ENCODE measurements around the gene TSPAN18.
A peak's percentile ranks its signal among the peaks of the same experiment; 100 is the strongest.

TSPAN18 gene

DNA sequence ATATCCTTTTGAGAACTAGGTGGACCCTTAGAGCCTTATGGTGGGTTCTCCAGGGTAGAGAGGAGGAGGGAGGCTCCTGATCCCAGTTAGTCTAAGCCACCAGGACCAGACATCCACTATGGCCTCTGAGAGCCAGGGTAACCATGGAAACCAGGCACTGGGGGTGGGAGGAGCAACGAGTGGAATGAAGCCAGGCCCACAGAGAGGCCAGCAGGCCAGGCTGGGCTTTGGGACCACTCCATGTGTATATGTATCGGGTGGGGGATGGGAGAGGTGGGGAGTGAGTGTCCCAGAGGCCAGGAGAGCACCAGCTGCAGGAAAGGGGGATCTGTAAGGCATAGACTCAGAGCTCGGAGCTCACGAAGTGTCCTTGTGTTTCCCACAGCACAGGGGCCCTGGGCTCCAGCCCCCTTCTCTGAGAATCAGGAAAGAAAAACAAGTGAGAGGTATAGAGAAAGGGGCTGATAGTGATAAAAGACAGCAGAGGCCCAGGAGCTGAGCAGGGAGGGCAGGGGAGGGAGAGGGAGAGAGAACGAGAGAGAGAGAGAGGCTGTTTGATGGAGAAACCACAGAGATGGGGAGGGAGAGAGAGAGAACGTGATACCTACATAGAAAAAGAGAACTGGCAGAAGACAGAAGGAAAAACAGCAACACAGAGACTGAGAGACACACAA lies 15.5 kb upstream of the TSPAN18 start:
- Histone ChIP-seq H3K23ac (ENCODE audit: low read length in 2 of 2) (no peak overlapping the region), H3K27me3 (ENCODE audit: control insufficient read depth in 1 of 2, insufficient read depth in 1 of 2, low read length in 2 of 2) (peaks cover 79 to 92% of the 10 kb centered on the region in 2 experiments), H3K4me1 (ENCODE audit: control insufficient read depth, insufficient read depth, low read depth, low read length) (no peaks in the 10 kb centered on the region), H3K4me3 (ENCODE audit: insufficient read depth in 1 of 2, low read depth in 1 of 2, low read length in 2 of 2) (no peak overlapping the region), H3K9ac (ENCODE audit: low read length) (no peak overlapping the region), H4K8ac (ENCODE audit: low read length) (no peak overlapping the region), H3K4me2 (ENCODE audit: low read length, poor library complexity, severe bottlenecking) (no peak overlapping the region), H2BK5ac (ENCODE audit: low read depth, low read length, poor library complexity, severe bottlenecking) (no peak overlapping the region), H3K36me3 (ENCODE audit: control insufficient read depth in 1 of 2, insufficient read depth in 2 of 2, low read depth in 1 of 2, low read length in 2 of 2) (no peaks in the 10 kb centered on the region), H4K91ac (ENCODE audit: low read length) (no peak overlapping the region), H2BK12ac (ENCODE audit: low read length in 2 of 2) (peak overlapping the region in 1 of 2 experiments; percentile 5), H2BK15ac (ENCODE audit: low read depth, poor library complexity, severe bottlenecking) (no peak overlapping the region), H3K18ac (ENCODE audit: low read depth in 1 of 2, low read length in 2 of 2) (no peak overlapping the region), H3K79me1 (replicated peaks; ENCODE audit: low read length, poor library complexity, severe bottlenecking) (no peaks in the 10 kb centered on the region), H3K14ac (ENCODE audit: low read length in 2 of 2) (peak overlapping the region in 1 of 2 experiments; percentile 26), H3K27ac (ENCODE audit: low read length, poor library complexity, severe bottlenecking) (no peak overlapping the region), H2BK120ac (ENCODE audit: low read depth, low read length) (no peak overlapping the region), H3K4ac (ENCODE audit: low read depth in 1 of 2, low read length in 2 of 2) (no peak overlapping the region), H2AFZ (ENCODE audit: low read depth, low read length) (no peak overlapping the region), H3K9me3 (ENCODE audit: control insufficient read depth, low read length) (no peaks in the 10 kb centered on the region), H2AK5ac (ENCODE audit: low read length, severe bottlenecking) (no peak overlapping the region)
- WGBS = 24% methylated on average over 6 of the region's 6 CpGs
- no peak for DNase-seq

DNA sequence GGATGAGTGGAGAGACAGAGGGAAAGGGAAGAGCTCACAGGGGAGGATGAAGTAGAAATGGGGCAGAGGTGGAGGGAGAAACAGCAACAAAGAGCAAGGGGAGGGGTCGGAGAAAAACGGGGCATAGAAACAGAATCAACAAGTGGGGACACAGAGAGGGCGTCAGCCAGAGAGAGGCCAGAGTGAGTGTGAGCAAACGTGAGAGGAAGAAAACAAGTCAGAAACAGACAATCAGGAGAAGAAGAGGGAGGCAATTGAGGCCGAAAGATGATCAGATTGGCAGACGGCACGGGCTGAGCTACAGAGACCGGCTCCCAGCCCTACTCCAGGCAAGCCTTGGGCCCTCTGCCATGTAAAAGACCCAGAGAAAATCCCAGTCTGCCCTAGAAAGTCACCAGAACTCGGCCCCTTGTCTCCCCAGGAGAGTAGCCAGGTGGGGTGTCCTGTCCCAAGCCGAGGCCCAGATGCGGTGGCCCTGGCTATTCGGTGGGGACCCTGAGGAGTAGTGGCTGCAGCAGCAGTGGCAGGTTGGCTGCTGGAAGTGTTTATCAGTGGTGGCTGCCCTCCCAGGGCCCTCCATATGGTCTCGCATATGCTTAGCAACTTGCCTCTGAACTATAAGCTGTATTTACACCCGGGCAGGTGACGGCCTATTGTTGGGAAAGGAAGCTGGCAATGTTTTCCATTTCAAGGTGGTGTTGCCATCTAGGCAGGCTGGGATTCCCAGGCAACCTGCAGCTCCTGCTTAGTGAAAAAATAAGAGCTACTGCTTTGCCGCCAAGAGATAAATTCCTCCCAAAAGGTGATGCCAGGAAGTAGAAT lies 14.8 kb upstream of the TSPAN18 start:
- Histone ChIP-seq H3K79me1 (replicated peaks; ENCODE audit: low read length, poor library complexity, severe bottlenecking) (no peaks in the 10 kb centered on the region), H3K4me2 (ENCODE audit: low read length, poor library complexity, severe bottlenecking) (no peak overlapping the region), H2BK15ac (ENCODE audit: low read depth, poor library complexity, severe bottlenecking) (no peak overlapping the region), H2AFZ (ENCODE audit: low read depth, low read length) (no peak overlapping the region), H3K4ac (ENCODE audit: low read depth in 1 of 2, low read length in 2 of 2) (no peak overlapping the region), H3K9me3 (ENCODE audit: control insufficient read depth, low read length) (no peaks in the 10 kb centered on the region), H3K9ac (ENCODE audit: low read length) (no peak overlapping the region), H3K23ac (ENCODE audit: low read length in 2 of 2) (no peak overlapping the region), H3K4me1 (ENCODE audit: control insufficient read depth, insufficient read depth, low read depth, low read length) (no peaks in the 10 kb centered on the region), H2AK5ac (ENCODE audit: low read length, severe bottlenecking) (no peak overlapping the region), H2BK120ac (ENCODE audit: low read depth, low read length) (no peak overlapping the region), H3K27me3 (ENCODE audit: control insufficient read depth in 1 of 2, insufficient read depth in 1 of 2, low read length in 2 of 2) (peaks cover 83 to 86% of the 10 kb centered on the region in 2 experiments), H3K14ac (ENCODE audit: low read length in 2 of 2) (no peak overlapping the region), H2BK5ac (ENCODE audit: low read depth, low read length, poor library complexity, severe bottlenecking) (no peak overlapping the region), H3K18ac (ENCODE audit: low read depth in 1 of 2, low read length in 2 of 2) (no peak overlapping the region), H2BK12ac (ENCODE audit: low read length in 2 of 2) (peak overlapping the region in 1 of 2 experiments; percentile 5), H3K4me3 (ENCODE audit: insufficient read depth in 1 of 2, low read depth in 1 of 2, low read length in 2 of 2) (no peak overlapping the region), H3K27ac (ENCODE audit: low read length, poor library complexity, severe bottlenecking) (no peak overlapping the region), H4K8ac (ENCODE audit: low read length) (no peak overlapping the region), H3K36me3 (ENCODE audit: control insufficient read depth in 1 of 2, insufficient read depth in 2 of 2, low read depth in 1 of 2, low read length in 2 of 2) (no peaks in the 10 kb centered on the region), H4K91ac (ENCODE audit: low read length) (no peak overlapping the region)
- 62% methylated on average over 16 of the region's 16 CpGs for WGBS
- DNase-seq = no peak

DNA sequence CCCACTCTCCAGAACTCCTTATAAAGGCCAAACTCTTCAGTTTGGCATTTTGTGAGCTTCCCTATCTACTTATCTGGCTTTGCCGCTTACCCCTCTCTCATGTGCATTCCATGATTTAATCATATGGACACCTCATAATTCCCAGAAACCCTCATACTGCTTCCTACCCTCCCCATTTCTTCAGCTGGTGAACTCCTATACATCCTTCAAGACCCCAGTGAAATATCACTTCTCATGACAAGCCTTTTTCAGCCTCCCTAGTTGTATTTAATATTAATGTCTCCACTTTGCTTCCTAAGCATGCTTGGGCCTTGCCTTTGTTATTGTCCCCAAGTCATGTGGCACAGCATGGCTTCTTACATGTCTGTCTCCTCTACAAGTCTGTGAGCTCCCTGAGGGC lies 13.7 kb upstream of the TSPAN18 start:
- H3K27me3 ChIP-seq (ENCODE audit: control insufficient read depth in 1 of 2, insufficient read depth in 1 of 2, low read length in 2 of 2) = peaks cover 83 to 87% of the 10 kb centered on the region in 2 experiments
- no peak overlapping the region for H2BK120ac ChIP-seq (ENCODE audit: low read depth, low read length)
- no peak overlapping the region for H2AFZ ChIP-seq (ENCODE audit: low read depth, low read length)
- WGBS = 75% methylated on average over 1 of the region's 1 CpG
- H3K18ac ChIP-seq (ENCODE audit: low read depth in 1 of 2, low read length in 2 of 2) = no peak overlapping the region
- H2BK12ac ChIP-seq (ENCODE audit: low read length in 2 of 2) = no peak overlapping the region
- H3K4me3 ChIP-seq (ENCODE audit: insufficient read depth in 1 of 2, low read depth in 1 of 2, low read length in 2 of 2) = no peak overlapping the region
- H3K9ac ChIP-seq (ENCODE audit: low read length) = no peak overlapping the region
- no peak overlapping the region for H3K4ac ChIP-seq (ENCODE audit: low read depth in 1 of 2, low read length in 2 of 2)
- H4K91ac ChIP-seq (ENCODE audit: low read length) = no peak overlapping the region
- H4K8ac ChIP-seq (ENCODE audit: low read length) = no peak overlapping the region
- H2BK5ac ChIP-seq (ENCODE audit: low read depth, low read length, poor library complexity, severe bottlenecking) = no peak overlapping the region
- no peaks in the 10 kb centered on the region for H3K9me3 ChIP-seq (ENCODE audit: control insufficient read depth, low read length)
- no peaks in the 10 kb centered on the region for H3K4me1 ChIP-seq (ENCODE audit: control insufficient read depth, insufficient read depth, low read depth, low read length)
- no peak overlapping the region for H3K27ac ChIP-seq (ENCODE audit: low read length, poor library complexity, severe bottlenecking)
- no peak overlapping the region for H3K4me2 ChIP-seq (ENCODE audit: low read length, poor library complexity, severe bottlenecking)
- no peak overlapping the region for H2AK5ac ChIP-seq (ENCODE audit: low read length, severe bottlenecking)
- H2BK15ac ChIP-seq (ENCODE audit: low read depth, poor library complexity, severe bottlenecking) = no peak overlapping the region
- no peaks in the 10 kb centered on the region for H3K79me1 ChIP-seq (replicated peaks; ENCODE audit: low read length, poor library complexity, severe bottlenecking)
- no peak overlapping the region for H3K14ac ChIP-seq (ENCODE audit: low read length in 2 of 2)
- no peaks in the 10 kb centered on the region for H3K36me3 ChIP-seq (ENCODE audit: control insufficient read depth in 1 of 2, insufficient read depth in 2 of 2, low read depth in 1 of 2, low read length in 2 of 2)
- DNase-seq = no peak
- no peak overlapping the region for H3K23ac ChIP-seq (ENCODE audit: low read length in 2 of 2)

DNA sequence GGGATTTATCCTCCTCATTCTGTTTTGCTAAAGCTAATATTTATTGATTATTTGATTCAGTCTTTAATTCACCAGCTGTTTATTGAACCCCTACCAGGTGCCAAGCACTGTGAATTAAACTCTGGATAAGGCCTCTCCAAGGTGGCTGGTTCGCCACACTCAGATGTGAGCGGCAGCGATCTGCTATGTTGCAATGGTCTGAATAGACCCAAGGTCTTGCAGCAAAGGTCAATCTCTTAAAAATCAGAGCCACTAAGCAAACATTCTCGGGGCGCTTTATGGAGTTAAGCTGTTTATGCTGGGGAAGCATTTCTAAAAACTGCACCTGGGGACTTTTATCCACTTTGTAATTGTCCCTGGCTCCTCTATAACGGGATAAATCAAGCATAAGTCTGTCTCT lies 10.5 kb upstream of the TSPAN18 start:
- Histone ChIP-seq H4K91ac (ENCODE audit: low read length) (no peak overlapping the region), H3K4ac (ENCODE audit: low read depth in 1 of 2, low read length in 2 of 2) (no peak overlapping the region), H3K9ac (ENCODE audit: low read length) (no peak overlapping the region), H3K4me3 (ENCODE audit: insufficient read depth in 1 of 2, low read depth in 1 of 2, low read length in 2 of 2) (no peak overlapping the region), H3K4me1 (ENCODE audit: control insufficient read depth, insufficient read depth, low read depth, low read length) (no peaks in the 10 kb centered on the region), H3K79me1 (replicated peaks; ENCODE audit: low read length, poor library complexity, severe bottlenecking) (no peaks in the 10 kb centered on the region), H4K8ac (ENCODE audit: low read length) (no peak overlapping the region), H3K14ac (ENCODE audit: low read length in 2 of 2) (no peak overlapping the region), H2BK5ac (ENCODE audit: low read depth, low read length, poor library complexity, severe bottlenecking) (no peak overlapping the region), H3K27me3 (ENCODE audit: control insufficient read depth in 1 of 2, insufficient read depth in 1 of 2, low read length in 2 of 2) (peaks cover 84 to 86% of the 10 kb centered on the region in 2 experiments), H3K27ac (ENCODE audit: low read length, poor library complexity, severe bottlenecking) (no peak overlapping the region), H2AK5ac (ENCODE audit: low read length, severe bottlenecking) (no peak overlapping the region), H2BK120ac (ENCODE audit: low read depth, low read length) (no peak overlapping the region), H2BK12ac (ENCODE audit: low read length in 2 of 2) (no peak overlapping the region), H3K36me3 (ENCODE audit: control insufficient read depth in 1 of 2, insufficient read depth in 2 of 2, low read depth in 1 of 2, low read length in 2 of 2) (no peaks in the 10 kb centered on the region), H2AFZ (ENCODE audit: low read depth, low read length) (no peak overlapping the region), H3K4me2 (ENCODE audit: low read length, poor library complexity, severe bottlenecking) (no peak overlapping the region), H3K18ac (ENCODE audit: low read depth in 1 of 2, low read length in 2 of 2) (no peak overlapping the region), H2BK15ac (ENCODE audit: low read depth, poor library complexity, severe bottlenecking) (no peak overlapping the region), H3K23ac (ENCODE audit: low read length in 2 of 2) (no peak overlapping the region), H3K9me3 (ENCODE audit: control insufficient read depth, low read length) (no peaks in the 10 kb centered on the region)
- no peak for DNase-seq
- 85% methylated on average over 6 of the region's 6 CpGs for WGBS

Measured in mesenchymal stem cell (in vitro differentiated cells and primary cell).